Motor neuron (in vitro differentiated cells): ENCODE measurements around the gene TDP1. TPM values are rescaled to one million over a fixed set of nuclear protein-coding genes. Genes with fewer than 3 reads are reported as not detected.

Source experiments
- ATAC-seq, 8 experiments: fragments of 200-7000 bp; cut with Tn5 transposase; replicated peaks in 6 of 8; 2 replicates each; pipeline ENCODE4 v1.8.0; 2021; ENCODE audit warnings: mild to moderate bottlenecking in 8 of 8, moderate library complexity in 8 of 8
- H3K27ac ChIP-seq, 2 donors: fragments of 250-450 bp; sonication (Bioruptor Pico); 2 replicates each; pipeline ENCODE4 v1.9.0; 2021; ENCODE audit warnings: antibody characterized with exemption in 2 of 2, mild to moderate bottlenecking in 2 of 2, moderate library complexity in 1 of 2
- H3K4me1 ChIP-seq, 2 donors: fragments of 250-450 bp; sonication (Bioruptor Pico); replicated peaks in 1 of 2; 2 replicates each; pipeline ENCODE4 v1.6.1; 2021; ENCODE audit warnings: antibody characterized with exemption in 2 of 2, mild to moderate bottlenecking in 2 of 2, moderate library complexity in 1 of 2
- H3K4me3 ChIP-seq, 5 donors: fragments of 250-450 bp; sonication (Bioruptor Pico); 2 replicates each; pipeline ENCODE4 v1.9.0; 2021; ENCODE audit warnings: antibody characterized with exemption in 5 of 5, mild to moderate bottlenecking in 5 of 5, moderate library complexity in 4 of 5
- WGBS, 10 experiments: fragments of 450-650 bp; shearing (Covaris generic); methylation state at CpG; one replicate each; pipeline ENCODE4 v1.0.0; 2022; 5-methylcytosine and 5-hydroxymethylcytosine counted together
- in situ Hi-C, 9 experiments: fragments of 400-800 bp; cut with MboI; loops; one replicate each; pipeline ENCODE4 v1.15.0; 2021; ENCODE audit warnings: low sequenced_read_pairs in 9 of 9, low pct_unique_long_range_greater_than_20kb in 2 of 9; ENCODE audit not compliant: unreplicated experiment in 9 of 9
- total RNA-seq, 8 experiments: library from RNA; unstranded; fragments of 300-600 nt; gene quantifications; 2 replicates each; pipeline versions ENCODE4 v1.2.3 to v1.2.4, GENCODE V29; 2022

The TDP1 gene
- total RNA-seq, 8 experiments from 2014 or later, result 13.5 to 156 (median 29.0) TPM

DNA sequence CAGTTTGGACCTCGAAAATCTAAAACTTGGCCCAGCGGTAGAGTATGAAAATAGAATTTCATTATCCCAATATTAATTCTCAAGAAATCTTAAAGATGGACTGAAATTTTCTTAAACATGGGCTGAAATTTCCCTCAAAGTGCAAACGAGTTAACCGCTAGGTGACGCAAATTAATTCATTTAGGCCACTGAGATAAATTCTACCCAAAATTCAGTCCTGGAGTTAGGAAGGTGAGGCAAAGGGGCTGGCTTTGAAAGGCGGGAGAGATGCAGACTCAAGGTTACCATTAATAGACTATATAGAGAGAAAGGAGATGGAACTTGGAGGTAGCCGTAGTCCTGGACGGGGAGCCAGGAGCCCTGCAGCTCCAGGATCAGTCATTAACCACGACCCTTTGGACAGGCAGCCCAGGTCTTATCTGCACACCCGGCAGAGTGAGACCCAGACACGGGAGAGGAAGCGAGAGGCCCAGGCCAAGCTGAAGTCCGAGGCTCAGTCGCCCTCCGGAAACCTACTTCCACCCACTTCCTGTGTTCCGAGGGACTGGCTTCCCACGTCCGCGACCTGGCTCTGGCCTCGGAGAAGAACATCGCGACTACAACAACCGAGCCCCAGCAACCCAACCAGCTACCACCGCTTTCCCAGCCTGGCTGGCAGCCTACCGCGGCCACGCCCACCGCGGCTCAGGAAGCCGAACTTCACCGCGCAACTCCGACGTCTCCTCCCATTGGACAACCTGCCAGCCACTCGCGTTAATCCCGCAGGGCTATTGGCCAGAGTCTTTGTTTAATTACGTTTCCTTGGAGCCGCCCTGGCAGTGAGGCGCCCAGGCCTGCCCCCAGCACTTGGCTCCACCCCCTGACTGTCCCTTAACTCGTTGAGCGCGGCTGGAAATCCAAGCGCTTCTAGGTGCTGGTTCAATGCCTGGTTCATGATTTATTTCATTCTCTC is 1.4 kb upstream of the TDP1 start, which contains the start of gene EFCAB11:
Gene EFCAB11 (minus strand): TSS at position 661 of the 952 bp plus-strand sequence. CDS start 70 bp downstream, at position 591.
- 0 to 19% (median 4%) methylated on average over 2 to 27 of the region's 44 CpGs for WGBS, 10 experiments

DNA sequence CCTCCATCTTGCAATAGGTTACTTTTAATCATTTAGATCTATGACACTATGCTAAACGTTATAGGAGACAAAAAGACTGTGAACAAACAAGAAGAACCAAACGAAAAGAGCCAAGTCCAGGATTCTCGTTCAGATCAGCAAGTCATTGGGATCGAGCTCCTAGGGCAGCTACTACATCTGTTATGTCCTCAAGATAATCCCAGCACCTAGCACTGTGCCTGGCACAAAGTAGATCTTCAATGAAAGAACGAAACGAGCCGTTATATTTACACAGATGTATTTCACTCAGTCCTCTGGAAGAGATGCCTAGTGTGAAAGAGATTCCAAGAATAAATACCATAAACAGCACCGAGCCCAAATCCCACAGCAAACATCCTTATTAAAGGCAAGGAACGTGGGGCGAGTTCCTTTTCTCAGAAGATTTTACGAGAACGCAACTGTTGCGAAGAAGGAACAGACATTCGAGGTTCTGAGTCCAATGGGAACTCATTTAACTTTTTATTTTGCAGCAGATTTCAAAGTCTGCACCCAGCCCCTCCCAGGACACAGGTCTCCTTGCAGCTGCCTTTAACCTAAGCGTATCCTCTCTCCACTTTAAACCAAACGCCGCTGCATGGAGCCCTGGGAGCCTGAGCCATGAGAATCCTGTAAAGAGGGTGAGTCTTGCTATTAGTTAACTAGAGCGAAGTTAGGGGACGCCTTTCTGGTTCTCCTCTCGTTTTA is 544 bp upstream of the TDP1 start:
- H3K27ac ChIP-seq, result no peak overlapping the region
- peak in 7 of 8 experiments; percentile 0 to 18 (median 9) for ATAC-seq
- H3K4me1 ChIP-seq, result peaks cover 0 to 10% of the 10 kb centered on the region in 2 donors
- in situ Hi-C loops, result no loop called here
- 0 to 72% (median 7%) methylated on average over 5 to 14 of the region's 20 CpGs for WGBS, 10 experiments
- H3K4me3 ChIP-seq, result peak overlapping the region; percentile 65 to 93 (median 80)

More for the DNA sequence above, 1.4 kb upstream of the TDP1 start, which contains the start of gene EFCAB11:
- in situ Hi-C loops, result no loop called here
- H3K4me3 ChIP-seq, result peak within 1 kb of the TSS; percentile 65 to 93 (median 80)
- peaks cover 0 to 10% of the 10 kb centered on the region in 2 donors for H3K4me1 ChIP-seq
- peak within 1 kb of the TSS in 1 of 2 donors; percentile 28 for H3K27ac ChIP-seq
- peak; percentile 68 to 87 (median 84) for ATAC-seq

DNA sequence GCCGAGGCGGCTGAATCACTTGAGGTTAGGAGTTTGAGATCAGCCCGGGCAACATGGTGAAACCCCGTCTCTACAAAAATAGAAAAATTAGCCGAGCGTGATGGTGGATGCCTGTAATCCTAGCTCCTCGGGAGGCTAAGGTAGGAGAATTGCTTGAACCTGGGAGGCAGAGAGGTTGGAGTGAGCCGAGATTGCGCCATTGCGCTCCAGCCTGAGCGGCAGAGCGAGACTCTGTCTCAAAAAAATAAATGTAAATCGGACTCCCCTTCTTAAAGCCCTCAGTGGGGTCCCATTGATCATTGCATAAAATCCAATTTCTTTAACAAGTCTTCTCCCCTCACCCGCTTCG is 908 bp downstream of the TDP1 start:
- in situ Hi-C loops, result no loop called here
- WGBS, 10 experiments, result 0 to 80% (median 15%) methylated on average over 1 to 11 of the region's 15 CpGs; no CpG with 5 or more reads in 2 of the 10 experiments
- Histone ChIP-seq H3K27ac (peak overlapping the region; percentile 68 to 73), H3K4me1 (peaks cover 0 to 10% of the 10 kb centered on the region in 2 donors), H3K4me3 (peak overlapping the region; percentile 65 to 93 (median 80))
- no peak for ATAC-seq

DNA sequence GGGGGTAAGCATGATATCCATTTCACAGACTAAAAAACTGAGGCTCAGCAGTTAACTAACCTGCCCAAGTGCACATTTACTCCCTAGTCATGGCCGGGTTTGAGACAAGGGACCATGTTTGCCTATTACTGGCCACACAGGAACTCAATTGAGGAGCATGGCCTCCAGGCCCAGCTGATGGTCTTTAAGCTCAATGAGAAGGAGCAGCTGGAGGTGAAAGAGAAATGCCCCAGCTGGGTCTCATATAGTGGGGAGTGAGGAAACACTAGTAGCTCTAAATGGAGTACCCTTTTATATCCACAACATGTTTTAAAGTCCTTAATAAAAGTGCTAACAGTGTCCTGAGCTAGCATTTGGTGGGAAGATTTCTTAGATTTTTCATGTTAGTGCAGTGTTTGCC is 1.6 kb downstream of the TDP1 start:
- ATAC-seq, result no peak
- in situ Hi-C loops, result no loop called here
- WGBS, 10 experiments, result 80 to 100% methylated on average over 1 of the region's 1 CpG; no CpG with 5 or more reads in 8 of the 10 experiments
- no peak overlapping the region for H3K27ac ChIP-seq
- peak overlapping the region in 2 of 5 donors; percentile 80 to 84 for H3K4me3 ChIP-seq
- H3K4me1 ChIP-seq, result peaks cover 0 to 10% of the 10 kb centered on the region in 2 donors

DNA sequence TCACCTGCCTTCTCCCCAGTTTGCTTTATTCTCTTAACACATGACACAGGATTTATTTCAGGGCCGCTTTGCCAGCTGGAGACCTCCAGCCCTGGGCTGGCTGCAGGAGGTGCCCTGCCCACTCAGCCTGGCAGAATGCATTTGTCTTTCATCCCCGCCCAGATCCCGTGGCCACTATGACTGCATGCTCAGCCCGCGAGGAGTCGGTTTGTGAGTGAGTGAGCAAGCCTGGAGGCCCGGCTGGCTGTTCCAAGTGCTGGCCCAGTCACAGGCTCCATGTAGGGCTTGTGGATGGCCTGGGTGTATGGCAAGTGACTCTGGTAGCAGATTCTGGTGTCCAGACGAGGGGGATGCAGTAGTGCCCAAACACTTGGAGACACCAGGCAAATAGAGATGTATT is 2.1 kb downstream of the TDP1 start:
- in situ Hi-C loops, result no loop called here
- Histone ChIP-seq H3K4me3 (no peak overlapping the region), H3K27ac (no peak overlapping the region), H3K4me1 (peaks cover 0 to 10% of the 10 kb centered on the region in 2 donors)
- ATAC-seq, result no peak
- WGBS, 10 experiments, result 74 to 100% (median 93%) methylated on average over 1 to 5 of the region's 8 CpGs; no CpG with 5 or more reads in 4 of the 10 experiments

DNA sequence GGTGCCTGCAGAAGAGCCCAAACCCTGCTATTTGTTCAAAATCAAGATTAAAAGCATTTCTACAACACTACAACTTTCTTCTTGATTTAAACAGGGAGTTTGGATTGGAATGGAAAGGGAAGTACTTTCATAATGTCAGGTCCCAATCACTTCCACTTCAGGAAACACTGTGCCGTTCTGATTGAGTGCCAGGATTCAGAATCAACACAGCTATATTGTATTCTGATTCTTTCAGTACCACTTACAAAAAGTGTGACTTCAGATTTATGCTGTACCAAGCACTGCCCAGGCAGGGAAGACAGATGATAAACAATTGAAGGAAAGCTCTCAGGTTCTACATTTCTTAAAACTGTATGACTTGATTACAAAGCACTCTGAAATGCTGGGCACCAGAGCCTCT is 3.2 kb downstream of the TDP1 start:
- H3K27ac ChIP-seq, result no peak overlapping the region
- H3K4me1 ChIP-seq, result peaks cover 0 to 8% of the 10 kb centered on the region in 2 donors
- in situ Hi-C loops, result no loop called here
- H3K4me3 ChIP-seq, result no peak overlapping the region
- no peak for ATAC-seq
- 20 to 100% (median 100%) methylated on average over 1 of the region's 1 CpG; no CpG with 5 or more reads in 2 of the 10 experiments for WGBS, 10 experiments

DNA sequence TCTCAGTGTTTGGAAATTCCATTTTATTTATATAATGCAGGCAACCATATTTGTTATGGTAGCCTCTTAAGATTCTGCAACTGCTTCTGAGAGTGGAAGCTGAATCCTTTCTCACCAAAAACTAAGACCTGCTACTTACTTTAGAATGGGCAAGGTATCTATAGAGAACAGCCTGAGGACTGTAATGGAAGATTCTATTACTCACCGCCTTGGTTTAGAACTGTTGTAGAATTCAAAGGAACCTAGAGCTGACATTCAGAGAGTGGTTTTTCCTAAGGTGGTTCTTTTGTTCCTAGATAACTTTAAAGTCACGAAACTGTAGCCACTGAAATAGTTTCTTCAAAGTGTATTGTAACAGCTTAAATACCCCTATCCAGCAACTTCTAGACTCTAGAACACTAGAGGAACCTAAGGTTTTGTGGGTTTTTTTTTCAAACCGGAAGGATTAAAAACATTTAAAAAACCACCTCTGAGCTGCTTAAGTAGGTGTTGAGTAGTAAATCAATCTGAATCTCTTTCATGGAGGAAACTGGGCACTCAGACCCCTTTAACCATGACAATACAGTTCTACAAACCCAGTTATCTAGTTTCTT is 4.2 kb downstream of the TDP1 start:
- H3K4me1 ChIP-seq, result peaks cover 0 to 7% of the 10 kb centered on the region in 2 donors
- 83 to 100% (median 100%) methylated on average over 1 to 3 of the region's 3 CpGs; no CpG with 5 or more reads in 2 of the 10 experiments for WGBS, 10 experiments
- H3K4me3 ChIP-seq, result no peak overlapping the region
- no peak overlapping the region for H3K27ac ChIP-seq
- ATAC-seq, result no peak
- in situ Hi-C loops, result no loop called here

DNA sequence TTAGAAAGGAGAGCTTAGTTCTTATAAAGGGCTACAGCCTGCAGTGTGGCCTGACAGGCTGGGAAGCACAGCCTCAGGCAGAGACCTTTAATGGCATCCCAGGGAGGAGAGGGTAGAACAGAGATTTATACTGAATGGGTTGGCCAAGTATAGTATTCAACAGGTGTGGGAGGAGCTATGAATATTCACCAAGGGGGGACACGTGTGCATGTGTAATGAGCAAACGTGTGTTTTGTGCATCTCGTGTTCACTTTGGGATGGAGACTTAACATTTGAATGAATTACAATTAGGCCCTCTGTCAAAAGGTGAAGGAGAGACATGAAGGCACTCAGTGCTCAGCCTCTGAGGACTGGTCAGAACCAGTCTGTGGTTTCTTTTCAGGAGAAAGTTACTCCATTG is 5.2 kb downstream of the TDP1 start:
- in situ Hi-C loops, result no loop called here
- no peak overlapping the region for H3K4me3 ChIP-seq
- H3K27ac ChIP-seq, result no peak overlapping the region
- H3K4me1 ChIP-seq, result peaks cover 0 to 7% of the 10 kb centered on the region in 2 donors
- ATAC-seq, result no peak
- 37 to 84% (median 70%) methylated on average over 1 to 3 of the region's 3 CpGs; no CpG with 5 or more reads in 5 of the 10 experiments for WGBS, 10 experiments

DNA sequence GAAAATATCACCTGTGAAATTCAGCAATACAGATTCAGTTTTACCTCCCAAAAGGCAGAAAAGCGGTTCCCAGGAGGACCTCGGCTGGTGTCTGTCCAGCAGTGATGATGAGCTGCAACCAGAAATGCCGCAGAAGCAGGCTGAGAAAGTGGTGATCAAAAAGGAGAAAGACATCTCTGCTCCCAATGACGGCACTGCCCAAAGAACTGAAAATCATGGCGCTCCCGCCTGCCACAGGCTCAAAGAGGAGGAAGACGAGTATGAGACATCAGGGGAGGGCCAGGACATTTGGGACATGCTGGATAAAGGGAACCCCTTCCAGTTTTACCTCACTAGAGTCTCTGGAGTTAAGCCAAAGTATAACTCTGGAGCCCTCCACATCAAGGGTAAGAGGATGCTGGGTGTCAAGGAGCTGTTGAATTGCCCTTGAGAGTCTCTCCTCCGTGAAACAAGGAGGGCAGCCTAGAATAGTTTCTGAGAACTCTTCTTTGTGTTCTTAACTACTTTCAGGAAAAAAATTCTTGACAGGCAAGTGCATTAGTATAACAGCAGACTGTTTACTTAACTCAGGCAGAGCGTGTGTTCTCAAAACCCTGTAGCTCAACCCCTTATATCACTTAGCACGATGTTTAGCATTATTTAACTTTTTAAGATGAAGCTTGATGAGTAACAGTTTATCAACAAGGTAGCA is 7.7 kb downstream of the TDP1 start:
- ATAC-seq, result no peak
- Histone ChIP-seq H3K27ac (no peak overlapping the region), H3K4me3 (no peak overlapping the region), H3K4me1 (no peaks in the 10 kb centered on the region)
- in situ Hi-C loops, result no loop called here
- WGBS, 10 experiments, result 89 to 100% (median 96%) methylated on average over 1 to 7 of the region's 10 CpGs; no CpG with 5 or more reads in 2 of the 10 experiments

DNA sequence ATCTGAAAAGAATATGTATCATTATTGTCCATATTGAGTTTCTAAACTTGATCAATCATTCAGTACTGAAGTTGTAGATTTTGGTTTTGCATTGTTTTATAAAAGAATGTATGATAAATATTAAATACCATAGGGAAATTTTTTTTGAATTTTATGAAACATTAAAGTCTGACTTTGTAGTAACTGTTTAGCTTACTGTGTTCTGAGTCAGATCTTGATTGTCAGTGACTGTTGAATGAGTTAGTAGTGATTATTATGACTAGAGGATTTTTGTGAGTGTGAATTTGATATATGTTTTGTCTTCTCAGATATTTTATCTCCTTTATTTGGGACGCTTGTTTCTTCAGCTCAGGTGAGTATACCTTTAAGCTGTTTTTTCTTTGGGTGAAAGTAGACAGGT is 10.1 kb downstream of the TDP1 start:
- in situ Hi-C loops, result no loop called here
- WGBS, 10 experiments, result 71 to 100% (median 89%) methylated on average over 1 of the region's 1 CpG; no CpG with 5 or more reads in 4 of the 10 experiments
- no peak for ATAC-seq
- no peak overlapping the region for H3K27ac ChIP-seq
- H3K4me1 ChIP-seq, result no peaks in the 10 kb centered on the region
- H3K4me3 ChIP-seq, result no peak overlapping the region

DNA sequence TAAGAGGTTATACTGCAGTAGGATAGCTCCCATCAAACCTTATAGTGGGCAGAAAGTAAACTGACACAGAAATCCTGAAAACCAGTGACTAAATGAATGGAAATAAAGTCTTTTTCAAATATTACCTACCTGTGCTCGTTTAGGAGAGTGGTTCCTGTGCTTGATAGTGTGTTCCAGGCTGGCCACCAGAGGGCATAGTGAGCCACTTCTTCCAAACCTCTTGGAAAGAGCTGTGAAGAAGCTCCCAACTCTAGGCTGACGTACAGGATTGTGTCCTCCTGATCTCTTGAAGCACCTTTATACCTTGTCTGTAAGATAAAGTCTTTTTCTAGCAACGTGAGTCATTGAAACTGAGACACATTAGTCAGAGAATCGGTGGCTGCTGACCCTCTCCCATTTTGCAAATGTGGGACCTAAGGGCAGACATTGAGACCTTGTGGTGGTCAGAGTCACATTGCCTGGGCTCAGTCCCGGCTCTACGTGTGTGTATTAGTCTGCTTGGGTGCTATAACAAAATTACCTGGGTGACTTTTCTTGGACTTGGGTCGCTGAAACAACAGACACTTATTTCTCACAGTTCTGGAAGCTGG is 17.6 kb downstream of the TDP1 start:
- no peak overlapping the region for H3K27ac ChIP-seq
- peak; percentile 61 to 97 (median 86) for ATAC-seq
- 0 to 80% (median 50%) methylated on average over 1 to 7 of the region's 7 CpGs; no CpG with 5 or more reads in 1 of the 10 experiments for WGBS, 10 experiments
- H3K4me3 ChIP-seq, result no peak overlapping the region
- in situ Hi-C loops, result loop anchor here in 1 of 9 experiments (10.0 kb wide), 1 partner anchor 241 kb away; no protein-coding TSS in a partner anchor
- H3K4me1 ChIP-seq, result no peaks in the 10 kb centered on the region

DNA sequence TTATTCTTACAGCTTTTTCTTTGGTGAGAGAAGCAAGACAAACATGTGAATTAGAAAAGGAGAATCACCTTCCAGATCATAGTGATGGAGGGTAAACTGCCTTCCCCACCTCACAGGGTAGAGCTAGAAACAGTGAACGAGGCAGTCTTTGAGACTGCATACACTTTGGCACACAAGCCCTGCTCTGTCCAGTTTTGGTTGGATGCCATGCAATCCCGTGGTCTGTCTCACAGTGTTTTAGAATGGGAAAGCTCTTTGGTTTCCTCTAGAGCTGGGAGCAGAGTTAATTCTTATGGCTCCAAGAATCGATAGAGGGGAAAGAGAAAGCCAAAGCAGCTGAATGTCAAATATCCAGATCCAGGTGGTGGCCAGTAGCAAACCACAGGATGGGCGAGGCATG is 21.9 kb downstream of the TDP1 start:
- in situ Hi-C loops, result loop anchor here in 3 of 9 experiments (10.0 to 25.0 kb wide), 2 partner anchors 237 to 260 kb away; no protein-coding TSS in a partner anchor
- WGBS, 10 experiments, result 88 to 100% (median 100%) methylated on average over 1 to 3 of the region's 4 CpGs; no CpG with 5 or more reads in 1 of the 10 experiments
- Histone ChIP-seq H3K4me3 (no peak overlapping the region), H3K27ac (no peak overlapping the region), H3K4me1 (no peaks in the 10 kb centered on the region)
- no peak for ATAC-seq
